Skeletal muscle tissue (tissue), 4 donors: ENCODE data around the gene MYO3B. TPM values are rescaled to one million over a fixed set of nuclear protein-coding genes. Genes with fewer than 3 reads are reported as not detected.

Source experiments
- H3K27ac ChIP-seq: one replicate; pipeline ENCODE4 v1.7.0; 2013; ENCODE audit warnings: mild to moderate bottlenecking, low read depth, low read length, inconsistent platforms
- H3K27me3 ChIP-seq, 3 donors: one replicate each; pipeline ENCODE4 v1.7.0; 2013; ENCODE audit warnings: low read length in 3 of 3; ENCODE audit not compliant: control insufficient read depth in 3 of 3, insufficient read depth in 3 of 3
- H3K36me3 ChIP-seq, 3 donors: one replicate each; pipeline ENCODE4 v1.7.0; 2013; ENCODE audit warnings: low read length in 3 of 3; ENCODE audit not compliant: control insufficient read depth in 3 of 3, insufficient read depth in 3 of 3
- H3K4me1 ChIP-seq, 3 donors: one replicate each; pipeline ENCODE4 v1.7.0; 2013; ENCODE audit warnings: low read length in 3 of 3, mild to moderate bottlenecking in 3 of 3; ENCODE audit not compliant: control insufficient read depth in 3 of 3, insufficient read depth in 3 of 3
- H3K4me3 ChIP-seq, 3 donors: one replicate each; pipeline ENCODE4 v1.7.0; 2013; ENCODE audit warnings: low read length in 3 of 3
- H3K9ac ChIP-seq, 3 donors: one replicate each; pipeline ENCODE4 v1.7.0; 2013; ENCODE audit warnings: low read length in 3 of 3, mild to moderate bottlenecking in 3 of 3, moderate library complexity in 2 of 3, low read depth in 1 of 3
- H3K9me3 ChIP-seq, 3 donors: one replicate each; pipeline ENCODE4 v1.7.0; 2013; ENCODE audit warnings: low read length in 3 of 3; ENCODE audit not compliant: control insufficient read depth in 3 of 3
- total RNA-seq: library from RNA; depleted of rRNA; stranded (reverse); fragments of >200 nt; gene quantifications from one replicate; pipeline ENCODE4 v1.2.3, GENCODE V29; 2014
- donor health status: Osteomylitis.

The MYO3B gene
- total RNA-seq, 1 donor from 2014 or later: under 0.01 TPM

- Histone ChIP-seq H3K36me3 (no peaks in the 10 kb centered on the region), H3K9me3 (peaks cover 3 to 5% (median 3%) of the 10 kb centered on the region in 3 donors), H3K27ac (no peak overlapping the region), H3K9ac (no peak overlapping the region), H3K27me3 (no peaks in the 10 kb centered on the region), H3K4me3 (no peak overlapping the region), H3K4me1 (no peaks in the 10 kb centered on the region)
Observed at GRCh38 chr2:170189757-170190156, 11.8 kb downstream of the MYO3B start.

GRCh38 chr2:170190172-170190571, 12.2 kb downstream of the MYO3B start:
- no peak overlapping the region for H3K27ac ChIP-seq
- no peaks in the 10 kb centered on the region for H3K27me3 ChIP-seq
- no peaks in the 10 kb centered on the region for H3K36me3 ChIP-seq
- H3K9me3 ChIP-seq: peaks cover 3 to 5% (median 3%) of the 10 kb centered on the region in 3 donors
- no peak overlapping the region for H3K9ac ChIP-seq
- H3K4me1 ChIP-seq: no peaks in the 10 kb centered on the region
- H3K4me3 ChIP-seq: no peak overlapping the region

- Histone ChIP-seq H3K27me3 (no peaks in the 10 kb centered on the region), H3K27ac (no peak overlapping the region), H3K4me1 (no peaks in the 10 kb centered on the region), H3K9me3 (peaks cover 0 to 3% (median 0%) of the 10 kb centered on the region in 3 donors), H3K4me3 (no peak overlapping the region), H3K9ac (no peak overlapping the region), H3K36me3 (no peaks in the 10 kb centered on the region)
Observed at GRCh38 chr2:170191166-170191866, 13.4 kb downstream of the MYO3B start.

GRCh38 chr2:170196963-170197362, 19.0 kb downstream of the MYO3B start:
- Histone ChIP-seq H3K27ac (no peak overlapping the region), H3K9me3 (no peaks in the 10 kb centered on the region), H3K4me1 (no peaks in the 10 kb centered on the region), H3K9ac (no peak overlapping the region), H3K4me3 (no peak overlapping the region), H3K27me3 (no peaks in the 10 kb centered on the region), H3K36me3 (no peaks in the 10 kb centered on the region)

- no peaks in the 10 kb centered on the region for H3K9me3 ChIP-seq
- no peaks in the 10 kb centered on the region for H3K4me1 ChIP-seq
- H3K36me3 ChIP-seq: no peaks in the 10 kb centered on the region
- H3K27me3 ChIP-seq: no peaks in the 10 kb centered on the region
- no peak overlapping the region for H3K4me3 ChIP-seq
- no peak overlapping the region for H3K9ac ChIP-seq
- no peak overlapping the region for H3K27ac ChIP-seq
Observed at GRCh38 chr2:170201275-170201674, 23.3 kb downstream of the MYO3B start.

GRCh38 chr2:170201734-170202393, 23.9 kb downstream of the MYO3B start:
- Histone ChIP-seq H3K27me3 (no peaks in the 10 kb centered on the region), H3K36me3 (no peaks in the 10 kb centered on the region), H3K4me1 (no peaks in the 10 kb centered on the region), H3K4me3 (no peak overlapping the region), H3K27ac (no peak overlapping the region), H3K9me3 (no peaks in the 10 kb centered on the region), H3K9ac (no peak overlapping the region)

GRCh38 chr2:170202437-170202836, 24.5 kb downstream of the MYO3B start:
- Histone ChIP-seq H3K4me3 (no peak overlapping the region), H3K36me3 (no peaks in the 10 kb centered on the region), H3K27me3 (no peaks in the 10 kb centered on the region), H3K9ac (no peak overlapping the region), H3K9me3 (no peaks in the 10 kb centered on the region), H3K27ac (no peak overlapping the region), H3K4me1 (no peaks in the 10 kb centered on the region)

- no peaks in the 10 kb centered on the region for H3K27me3 ChIP-seq
- H3K36me3 ChIP-seq: no peaks in the 10 kb centered on the region
- no peak overlapping the region for H3K4me3 ChIP-seq
- H3K9ac ChIP-seq: no peak overlapping the region
- H3K9me3 ChIP-seq: no peaks in the 10 kb centered on the region
- H3K4me1 ChIP-seq: no peaks in the 10 kb centered on the region
- H3K27ac ChIP-seq: no peak overlapping the region
Observed at GRCh38 chr2:170204298-170204951, 26.5 kb downstream of the MYO3B start.

- no peaks in the 10 kb centered on the region for H3K9me3 ChIP-seq
- H3K4me1 ChIP-seq: no peaks in the 10 kb centered on the region
- H3K36me3 ChIP-seq: no peaks in the 10 kb centered on the region
Observed at GRCh38 chr2:170206246-170206645, 28.3 kb downstream of the MYO3B start.

GRCh38 chr2:170206805-170207407, 29.0 kb downstream of the MYO3B start:
- Histone ChIP-seq H3K4me3 (no peak overlapping the region), H3K27me3 (no peaks in the 10 kb centered on the region), H3K4me1 (no peaks in the 10 kb centered on the region), H3K36me3 (no peaks in the 10 kb centered on the region), H3K27ac (no peak overlapping the region), H3K9ac (no peak overlapping the region), H3K9me3 (no peaks in the 10 kb centered on the region)

More at GRCh38 chr2:170206246-170206645, 28.3 kb downstream of the MYO3B start:
- no peaks in the 10 kb centered on the region for H3K27me3 ChIP-seq
- H3K4me3 ChIP-seq: no peak overlapping the region
- H3K27ac ChIP-seq: no peak overlapping the region
- H3K9ac ChIP-seq: no peak overlapping the region
